Glutamatergic neuron (in vitro differentiated cells): Measurements from ENCODE around the gene BLVRB. TPM values are rescaled to one million over a fixed set of nuclear protein-coding genes. Genes with fewer than 3 reads are reported as not detected.
A peak's percentile ranks its signal among the peaks of the same experiment; 100 is the strongest.

ENCODE experiments used
- DNase-seq: peaks from one replicate; pipeline ENCODE4 v3.0.0; 2022
- H3K27ac Mint-ChIP-seq: one replicate; pipeline ENCODE4 v1.8.0; 2020; ENCODE audit warnings: mild to moderate bottlenecking, mixed read lengths, inconsistent platforms; ENCODE audit not compliant: unreplicated experiment
- H3K27me3 Mint-ChIP-seq: one replicate; pipeline ENCODE4 v1.8.0; 2020; ENCODE audit warnings: mild to moderate bottlenecking, moderate library complexity, mixed read lengths, inconsistent platforms; ENCODE audit not compliant: unreplicated experiment
- H3K36me3 Mint-ChIP-seq: one replicate; pipeline ENCODE4 v1.8.0; 2020; ENCODE audit warnings: mild to moderate bottlenecking, mixed read lengths, inconsistent platforms; ENCODE audit not compliant: unreplicated experiment
- H3K4me1 Mint-ChIP-seq: one replicate; pipeline ENCODE4 v1.8.0; 2020; ENCODE audit warnings: mild to moderate bottlenecking, low read depth, mixed read lengths, inconsistent platforms; ENCODE audit not compliant: unreplicated experiment
- H3K4me3 Mint-ChIP-seq: one replicate; pipeline ENCODE4 v1.8.0; 2020; ENCODE audit warnings: mild to moderate bottlenecking, mixed read lengths, inconsistent platforms; ENCODE audit not compliant: unreplicated experiment
- H3K9me3 Mint-ChIP-seq: one replicate; pipeline ENCODE4 v1.8.0; 2020; ENCODE audit warnings: mild to moderate bottlenecking, moderate library complexity, mixed read lengths, inconsistent platforms; ENCODE audit not compliant: unreplicated experiment
- CTCF ChIP-seq: fragments of 200-600 bp; sonication (generic); IDR thresholded peaks from one replicate; pipeline ENCODE4 v1.5.0; 2021; ENCODE audit not compliant: partially characterized antibody, unreplicated experiment
- total RNA-seq: library from RNA; stranded (reverse); fragmentation: NEBNext Ultra II Directional; extraction: Animal tissue kit (Norgen Biotek cat#: 25700); gene quantifications from one replicate; pipeline ENCODE4 v1.2.1, GENCODE V29; 2021; ENCODE audit not compliant: unreplicated experiment

BLVRB gene
- total RNA-seq, 1 donor from 2014 or later: 7.2 TPM

- no peak for TF ChIP-seq CTCF
- no peak for DNase-seq
- peaks cover 6% of the 10 kb centered on the region for H3K9me3 Mint-ChIP-seq
- H3K36me3 Mint-ChIP-seq: no peaks in the 10 kb centered on the region
- peaks cover 4% of the 10 kb centered on the region for H3K27me3 Mint-ChIP-seq
- peak overlapping the region; percentile 71 for H3K27ac Mint-ChIP-seq
- H3K4me3 Mint-ChIP-seq: peak overlapping the region; percentile 57
- peaks cover 24% of the 10 kb centered on the region for H3K4me1 Mint-ChIP-seq
Measured at GRCh38 chr19:40419066-40419612, 46.4 kb downstream of the BLVRB start.

- H3K9me3 Mint-ChIP-seq: peaks cover 6% of the 10 kb centered on the region
- H3K4me1 Mint-ChIP-seq: peaks cover 27% of the 10 kb centered on the region
- no peaks in the 10 kb centered on the region for H3K36me3 Mint-ChIP-seq
- peak overlapping the region; percentile 28 for H3K4me3 Mint-ChIP-seq
- H3K27ac Mint-ChIP-seq: peak overlapping the region; percentile 76
- peaks cover 3% of the 10 kb centered on the region for H3K27me3 Mint-ChIP-seq
- TF ChIP-seq CTCF: no peak
- no peak for DNase-seq
Measured at GRCh38 chr19:40418040-40418439, 47.5 kb downstream of the BLVRB start.

GRCh38 chr19:40417643-40417981 is 47.9 kb downstream of the BLVRB start:
- Mint-ChIP-seq H3K36me3 (no peaks in the 10 kb centered on the region), H3K27ac (peak overlapping the region; percentile 30), H3K4me1 (peaks cover 27% of the 10 kb centered on the region), H3K4me3 (no peak overlapping the region), H3K9me3 (peaks cover 6% of the 10 kb centered on the region), H3K27me3 (peaks cover 3% of the 10 kb centered on the region)
- no peak for DNase-seq
- no peak for TF ChIP-seq CTCF

- DNase-seq: no peak
- H3K9me3 Mint-ChIP-seq: peaks cover 6% of the 10 kb centered on the region
- no peak for TF ChIP-seq CTCF
- peak overlapping the region; percentile 30 for H3K27ac Mint-ChIP-seq
- peaks cover 3% of the 10 kb centered on the region for H3K27me3 Mint-ChIP-seq
- H3K36me3 Mint-ChIP-seq: no peaks in the 10 kb centered on the region
- no peak overlapping the region for H3K4me3 Mint-ChIP-seq
- H3K4me1 Mint-ChIP-seq: peaks cover 22% of the 10 kb centered on the region
Measured at GRCh38 chr19:40416918-40417642, 48.5 kb downstream of the BLVRB start.

- Mint-ChIP-seq H3K4me3 (peak overlapping the region; percentile 23), H3K27me3 (peaks cover 3% of the 10 kb centered on the region), H3K27ac (no peak overlapping the region), H3K36me3 (no peaks in the 10 kb centered on the region), H3K9me3 (peaks cover 4% of the 10 kb centered on the region), H3K4me1 (peaks cover 24% of the 10 kb centered on the region)
- DNase-seq: no peak
- no peak for TF ChIP-seq CTCF
Measured at GRCh38 chr19:40415768-40416167, 49.8 kb downstream of the BLVRB start.
